8988T (cell line): ENCODE measurements around the gene DENND1A.

Experiments used
- DNase-seq: peaks from one replicate; pipeline ENCODE4 v3.0.0; 2011

DENND1A gene

DNA sequence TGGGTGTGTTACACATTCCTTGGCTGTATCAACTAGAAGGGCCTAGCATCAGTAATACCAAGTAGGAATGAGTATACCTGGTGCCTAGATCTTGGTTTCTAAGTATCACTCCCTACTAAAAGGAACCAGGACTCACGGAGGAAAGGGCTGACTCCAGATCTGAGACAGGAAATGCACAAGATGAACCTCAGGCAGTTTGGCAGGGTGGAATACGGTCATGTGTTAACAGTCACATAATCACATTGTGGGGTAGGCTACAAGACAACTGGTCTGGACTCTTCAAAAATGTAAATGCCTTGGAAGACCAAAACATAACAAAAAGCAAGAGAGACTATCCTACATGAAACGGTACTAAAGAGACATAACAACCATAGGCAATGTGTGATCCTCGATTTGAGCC lies 415.2 kb downstream of the DENND1A start:
- DNase-seq: no peak

DNA sequence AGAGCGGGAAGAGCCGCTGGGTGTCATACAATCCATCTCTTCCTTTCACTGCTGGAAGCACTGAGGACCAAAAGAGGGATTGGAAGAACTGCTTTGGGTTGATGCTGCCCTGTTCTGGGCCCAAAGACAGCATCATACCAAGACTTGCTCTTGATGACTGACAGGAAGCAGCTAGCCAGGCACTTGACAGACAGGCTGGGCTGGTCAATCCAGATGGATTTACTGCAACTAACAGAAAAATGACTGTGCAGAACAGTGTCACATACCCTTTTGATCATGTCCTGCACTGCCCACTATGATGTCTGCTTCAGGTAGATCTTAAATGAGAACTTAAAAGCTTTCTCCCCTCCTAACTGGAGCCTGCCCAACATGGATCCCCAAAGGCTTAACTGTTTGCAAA lies 416.4 kb downstream of the DENND1A start:
- no peak for DNase-seq

DNA sequence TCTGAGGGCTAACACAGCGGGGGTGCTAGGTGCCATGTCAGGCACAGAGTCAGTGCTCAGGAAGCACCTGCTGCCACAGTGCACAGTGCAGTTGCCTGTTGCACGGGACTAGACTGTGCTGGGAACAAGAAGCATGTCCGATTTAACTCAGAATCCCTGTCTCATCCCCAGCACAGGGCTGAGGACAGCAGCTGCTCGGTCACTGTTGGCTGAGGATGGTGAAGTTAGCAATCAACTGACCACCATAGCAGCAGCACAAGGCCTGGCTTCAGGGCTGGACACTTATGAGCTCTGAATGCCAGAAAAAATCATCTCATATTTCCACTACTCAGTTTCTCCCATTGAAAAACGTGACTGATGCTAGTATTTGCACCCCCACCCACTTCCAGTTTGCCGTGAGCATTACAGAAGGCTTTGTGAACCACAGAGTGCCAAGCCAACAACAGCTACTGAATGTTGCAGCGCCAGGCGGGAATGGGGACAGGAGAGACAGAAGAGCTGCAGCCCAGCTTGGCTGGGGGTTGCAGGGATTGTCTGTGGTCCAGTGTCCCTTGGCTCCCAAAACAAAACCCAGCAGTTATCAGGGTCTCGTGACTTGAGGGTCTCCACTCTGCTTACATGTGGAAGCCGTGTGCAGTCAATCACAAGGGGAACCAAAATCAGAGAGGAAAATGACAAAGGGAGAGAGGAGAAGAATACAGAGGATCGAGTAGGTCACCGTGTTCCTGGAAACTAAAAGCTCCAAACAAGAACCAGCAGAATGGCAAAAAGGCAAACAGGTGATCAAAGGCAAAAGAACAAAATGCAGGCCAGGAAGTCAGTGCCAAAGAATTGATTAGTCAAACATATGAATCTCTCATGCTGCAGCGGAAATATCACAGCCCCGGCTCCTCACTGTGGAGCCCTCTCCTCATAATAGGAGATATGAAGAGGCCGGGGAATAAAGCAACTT lies 418.3 kb downstream of the DENND1A start:
- DNase-seq: no peak

DNA sequence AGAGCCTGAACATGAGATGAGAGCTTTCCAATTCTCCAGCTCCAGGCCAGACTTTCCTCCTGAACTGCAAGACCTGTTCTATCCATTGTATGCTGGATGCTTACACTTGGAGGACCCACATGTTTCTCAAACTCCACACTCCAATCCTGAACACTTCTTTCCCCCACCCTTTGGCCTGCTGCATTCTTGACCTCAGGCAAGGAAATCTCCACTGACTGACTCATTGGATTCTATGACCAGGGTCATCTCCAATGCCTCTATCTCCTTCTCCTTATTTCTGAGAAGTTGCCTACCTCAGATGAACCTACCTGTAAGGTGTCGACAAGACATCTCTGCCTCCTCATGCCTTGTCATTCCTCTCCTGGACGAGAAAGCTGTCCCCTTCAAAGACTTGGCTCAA lies 420.3 kb downstream of the DENND1A start:
- DNase-seq: no peak

DNA sequence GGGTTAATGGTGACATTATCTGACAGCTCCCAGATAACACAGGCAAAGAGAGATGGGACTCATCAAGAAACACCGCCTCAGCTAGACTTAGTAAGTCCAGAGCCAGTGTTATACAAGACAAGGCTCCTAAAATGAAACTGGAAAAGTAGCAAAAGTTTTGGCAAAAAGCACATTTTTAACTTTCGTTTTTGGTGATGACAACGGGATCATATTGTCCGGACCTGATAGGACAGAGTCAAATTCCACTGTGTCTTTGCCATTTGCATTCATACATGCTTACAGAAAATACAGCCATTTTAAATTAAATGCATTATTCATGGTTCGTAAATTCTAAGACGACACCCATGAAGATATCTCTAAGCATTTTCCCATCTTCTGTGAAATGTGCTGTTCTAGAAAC lies 421.9 kb downstream of the DENND1A start:
- no peak for DNase-seq

DNA sequence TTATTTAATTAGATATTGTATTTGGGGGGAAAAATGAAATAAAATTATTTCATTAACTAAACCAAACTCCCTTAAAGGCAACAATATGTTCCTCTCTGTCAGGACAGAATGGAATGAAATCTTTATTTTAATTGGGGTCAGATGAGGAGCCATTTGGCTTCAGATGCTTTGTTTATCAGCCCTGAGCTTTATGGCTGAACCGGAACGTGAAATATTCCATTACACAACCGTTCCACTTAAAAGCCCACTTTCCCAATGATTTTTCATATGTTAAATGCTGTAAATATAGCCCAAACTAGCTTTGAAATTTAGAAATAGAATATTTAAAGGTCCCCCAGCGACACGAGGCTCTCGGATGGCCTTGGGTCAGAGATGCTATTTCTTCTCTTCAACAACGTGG lies 424.4 kb downstream of the DENND1A start:
- no peak for DNase-seq

DNA sequence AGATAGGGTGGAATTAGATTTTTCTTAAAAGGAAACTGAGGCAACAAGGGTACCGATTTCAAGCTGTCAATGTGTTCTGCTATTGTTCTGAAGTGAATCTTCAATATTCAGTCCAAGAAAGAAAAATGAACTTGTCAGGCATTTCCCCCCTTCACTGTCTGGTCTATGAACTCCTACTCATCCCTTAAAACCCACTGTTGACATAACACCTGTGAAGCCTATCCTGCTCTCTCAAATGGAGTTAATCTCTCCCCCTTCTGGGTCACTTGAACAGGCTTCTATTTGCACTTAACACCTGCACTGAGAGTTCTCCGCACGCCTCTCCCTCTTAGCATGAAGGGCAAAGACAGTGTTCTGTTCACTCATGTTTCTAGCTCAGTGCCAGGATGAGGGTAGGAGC lies 429.6 kb downstream of the DENND1A start:
- no peak for DNase-seq

DNA sequence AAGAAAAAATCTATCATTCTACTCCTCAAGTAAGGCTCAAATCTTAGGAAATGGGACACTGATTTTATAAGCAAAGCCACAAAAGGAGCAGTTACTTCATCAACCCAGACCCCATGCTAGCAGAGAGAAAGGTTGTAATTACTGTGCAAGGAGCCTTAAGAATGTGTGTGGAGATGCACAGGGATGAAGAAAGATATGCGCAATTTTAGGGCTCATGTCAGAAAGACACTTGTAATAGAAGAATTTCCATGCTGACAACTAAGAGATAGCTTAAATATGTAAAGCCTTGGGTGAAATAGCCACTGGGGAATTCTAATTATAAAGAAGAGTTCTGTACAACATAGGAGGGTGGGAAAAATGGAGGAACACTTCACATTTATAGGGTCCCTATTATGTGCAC lies 432.1 kb downstream of the DENND1A start:
- no peak for DNase-seq

DNA sequence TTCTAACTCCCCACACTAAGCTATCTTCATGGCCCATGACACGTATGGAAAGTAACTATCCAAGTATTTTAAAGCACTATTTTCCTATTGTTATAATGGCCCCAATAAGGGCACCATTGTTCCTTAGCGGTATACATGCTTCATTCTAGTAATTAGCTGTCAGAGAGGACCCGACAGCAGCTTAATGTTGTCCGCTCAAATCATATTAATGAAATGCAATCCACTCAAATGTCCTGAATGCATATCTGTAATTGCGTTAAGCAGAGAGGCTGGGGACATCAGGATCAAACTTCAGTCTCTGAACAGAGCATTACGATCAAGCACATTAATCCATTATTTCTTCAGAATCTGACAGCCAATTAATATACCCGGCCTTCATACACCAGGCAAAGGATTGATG lies 434.2 kb downstream of the DENND1A start:
- no peak for DNase-seq

DNA sequence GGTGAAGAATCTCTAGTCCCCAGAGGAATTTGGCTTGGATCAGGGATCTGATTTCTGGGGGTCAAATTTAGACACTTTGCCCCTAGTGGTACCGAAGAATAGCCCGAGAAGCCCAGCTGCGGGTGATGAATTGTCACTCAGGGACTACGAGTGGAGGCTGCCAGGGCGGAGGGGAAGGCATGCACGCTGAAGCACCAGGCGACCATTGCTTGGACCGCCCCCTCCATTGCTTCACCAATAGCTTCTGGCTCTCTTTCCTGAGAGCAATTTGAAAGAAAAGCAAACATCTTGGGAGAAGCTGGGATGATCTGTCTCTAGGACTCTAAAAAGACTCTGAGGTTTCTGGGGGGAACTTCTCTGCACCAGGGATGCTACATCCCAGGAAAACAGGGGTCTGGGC lies 436.3 kb downstream of the DENND1A start:
- DNase-seq: no peak

DNA sequence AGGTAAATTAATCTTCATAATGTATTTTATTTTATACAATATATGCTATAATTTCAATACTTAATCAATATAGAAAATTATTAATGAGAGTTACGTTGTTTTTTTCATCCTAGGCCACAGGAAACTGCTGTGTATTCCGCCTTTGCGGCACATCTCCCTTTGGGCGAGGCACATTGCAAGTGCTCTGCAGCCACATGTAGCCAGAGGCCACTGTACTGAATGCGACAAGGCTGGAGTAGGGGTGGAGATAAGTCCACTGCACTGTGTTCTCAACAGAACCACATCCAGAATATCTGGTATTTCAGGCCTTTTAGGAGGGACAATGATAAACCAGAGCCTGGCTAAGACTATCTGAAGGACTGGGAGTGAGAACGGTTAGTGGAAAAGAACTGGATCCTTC lies 439.2 kb downstream of the DENND1A start:
- no peak for DNase-seq

DNA sequence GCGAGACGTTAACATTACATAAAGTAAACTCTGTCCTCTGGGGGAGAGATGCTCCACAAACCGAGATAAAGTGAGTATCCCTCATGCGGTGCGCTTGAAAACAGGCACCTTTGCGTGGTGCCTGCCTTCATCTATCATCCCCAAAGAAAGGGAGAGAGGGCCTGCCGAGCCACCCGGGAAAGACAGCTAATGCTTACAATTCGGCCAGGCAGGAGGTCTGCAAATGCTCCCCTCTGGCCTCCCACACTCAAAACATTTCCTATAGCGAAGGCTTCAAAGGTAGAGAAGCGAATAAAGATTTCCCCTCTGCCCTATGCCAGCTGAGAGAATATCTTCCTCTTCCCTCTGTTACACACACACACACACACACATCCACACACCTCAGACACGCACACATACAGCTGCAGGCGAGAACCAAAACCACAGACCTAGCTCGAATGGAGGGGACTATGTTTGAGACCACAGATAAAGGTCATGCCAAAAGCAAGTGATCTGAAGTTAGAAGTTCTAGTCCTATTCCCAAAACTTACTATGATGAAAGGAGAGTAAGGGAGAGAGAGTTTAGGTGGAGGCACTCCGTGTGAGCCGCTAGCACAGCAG lies 441.1 kb downstream of the DENND1A start:
- DNase-seq: no peak

DNA sequence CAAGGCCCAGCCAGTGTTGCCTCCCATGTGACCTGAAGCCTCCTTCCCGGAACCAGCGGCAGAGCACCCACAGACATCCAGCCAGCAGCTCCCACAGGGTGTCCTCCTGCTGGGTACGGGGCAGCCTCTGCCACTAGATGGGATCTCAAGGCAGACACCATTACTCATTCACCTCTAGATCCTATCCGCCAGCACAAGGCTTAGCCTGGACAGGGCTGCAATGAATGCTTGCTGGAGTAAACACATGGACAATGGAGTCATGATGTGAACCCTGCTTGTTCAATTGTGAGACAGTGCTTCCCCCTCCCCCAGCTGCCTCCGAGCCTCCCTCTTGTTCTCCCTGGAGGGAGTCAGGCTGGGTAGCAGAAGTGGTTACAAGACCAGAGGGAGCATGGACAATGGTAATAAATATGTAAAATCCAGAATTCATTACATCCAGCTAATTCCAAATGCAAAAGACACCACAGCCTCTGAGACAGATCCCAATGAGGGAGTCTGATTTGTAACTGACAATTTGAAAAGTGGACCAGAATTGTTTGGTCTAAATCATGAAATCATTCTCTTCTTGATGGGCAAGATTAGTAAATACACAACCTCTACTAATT lies 441.9 kb downstream of the DENND1A start:
- DNase-seq: no peak

DNA sequence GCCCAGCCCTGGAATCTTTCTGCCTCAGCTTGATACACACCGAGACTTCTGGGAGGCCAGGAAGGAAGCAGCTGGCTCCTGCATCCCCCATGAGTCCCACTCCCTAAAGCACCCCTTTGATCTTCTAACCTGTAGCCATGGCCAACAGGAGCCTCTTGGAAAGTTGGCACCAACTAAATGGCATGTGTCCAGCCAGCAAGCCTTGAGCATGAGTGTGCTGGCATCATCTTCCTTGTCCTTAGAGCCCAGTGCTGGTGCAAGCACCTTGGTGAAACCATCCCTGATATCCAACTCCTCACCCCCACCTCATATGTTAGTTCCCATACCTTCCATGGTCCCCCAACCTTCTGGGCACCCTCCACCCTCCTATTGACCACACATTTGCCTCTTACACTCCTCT lies 443.5 kb downstream of the DENND1A start:
- DNase-seq: no peak

DNA sequence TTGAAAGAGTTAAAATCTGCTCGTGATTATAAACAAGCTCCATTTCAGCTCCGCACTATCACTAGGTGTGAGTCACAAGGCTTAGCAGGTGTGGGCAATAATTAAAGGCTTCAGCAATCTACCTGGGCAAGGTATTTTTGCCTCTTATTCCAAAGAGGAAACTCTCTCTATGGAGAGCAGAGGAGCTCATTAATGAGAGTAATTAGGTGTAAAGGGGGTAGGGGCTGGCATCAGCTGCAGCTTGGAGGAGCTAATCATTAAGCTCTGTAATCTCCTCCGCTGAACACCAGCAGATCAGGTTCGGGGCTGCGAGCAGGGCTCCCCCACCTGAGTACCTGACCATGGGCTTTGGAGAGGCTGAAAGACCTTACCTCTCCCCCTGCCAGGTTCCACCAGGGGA lies 444.7 kb downstream of the DENND1A start:
- no peak for DNase-seq

DNA sequence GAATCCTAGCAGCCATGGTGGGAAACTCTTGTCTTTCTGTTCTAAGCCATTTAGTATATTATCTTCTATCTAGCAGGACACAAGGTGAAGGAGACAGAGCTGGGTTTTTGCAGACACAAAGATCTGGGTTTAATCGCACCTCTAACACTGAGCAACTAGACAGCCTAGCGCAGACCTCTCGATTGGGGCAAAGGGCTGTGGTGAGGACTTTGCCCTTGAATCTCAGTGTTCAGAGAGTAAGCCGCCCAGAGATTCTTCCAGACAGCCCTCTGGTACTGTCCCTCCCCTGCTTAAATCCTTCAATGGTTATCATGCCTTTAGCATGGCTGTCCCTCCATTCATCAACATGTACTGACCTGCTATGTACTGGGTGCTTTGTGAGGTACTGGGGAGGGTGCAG lies 445.8 kb downstream of the DENND1A start:
- no peak for DNase-seq

DNA sequence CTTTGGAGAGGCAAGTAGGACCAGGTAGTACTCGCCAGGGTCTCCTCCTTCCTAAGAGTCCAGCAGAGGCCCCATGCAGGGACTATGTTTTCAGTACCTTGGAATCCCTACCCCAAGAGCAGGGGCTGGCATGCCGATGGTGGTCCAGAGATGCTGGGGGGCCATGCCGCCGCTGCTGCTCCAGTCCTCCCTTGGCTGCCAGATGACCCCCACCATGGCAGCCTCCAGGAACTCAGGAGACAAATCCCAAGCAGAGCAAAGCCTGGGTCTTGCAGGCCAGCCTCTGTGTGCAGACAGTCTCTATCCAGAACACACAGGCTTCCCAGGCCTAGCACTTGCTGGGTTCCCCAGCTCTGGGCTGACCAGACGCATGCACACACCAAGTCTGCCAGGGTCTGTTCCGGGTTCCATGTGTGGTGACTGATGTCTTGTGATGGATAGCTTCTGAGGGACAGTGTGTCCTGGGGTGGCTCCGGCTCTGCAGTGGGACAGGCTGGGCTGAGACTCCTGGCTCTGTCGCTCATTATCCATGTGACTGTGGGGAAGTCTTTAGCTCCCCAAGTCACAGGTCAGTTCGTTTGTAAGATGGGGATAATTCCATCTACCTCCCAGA lies 446.6 kb downstream of the DENND1A start:
- no peak for DNase-seq

DNA sequence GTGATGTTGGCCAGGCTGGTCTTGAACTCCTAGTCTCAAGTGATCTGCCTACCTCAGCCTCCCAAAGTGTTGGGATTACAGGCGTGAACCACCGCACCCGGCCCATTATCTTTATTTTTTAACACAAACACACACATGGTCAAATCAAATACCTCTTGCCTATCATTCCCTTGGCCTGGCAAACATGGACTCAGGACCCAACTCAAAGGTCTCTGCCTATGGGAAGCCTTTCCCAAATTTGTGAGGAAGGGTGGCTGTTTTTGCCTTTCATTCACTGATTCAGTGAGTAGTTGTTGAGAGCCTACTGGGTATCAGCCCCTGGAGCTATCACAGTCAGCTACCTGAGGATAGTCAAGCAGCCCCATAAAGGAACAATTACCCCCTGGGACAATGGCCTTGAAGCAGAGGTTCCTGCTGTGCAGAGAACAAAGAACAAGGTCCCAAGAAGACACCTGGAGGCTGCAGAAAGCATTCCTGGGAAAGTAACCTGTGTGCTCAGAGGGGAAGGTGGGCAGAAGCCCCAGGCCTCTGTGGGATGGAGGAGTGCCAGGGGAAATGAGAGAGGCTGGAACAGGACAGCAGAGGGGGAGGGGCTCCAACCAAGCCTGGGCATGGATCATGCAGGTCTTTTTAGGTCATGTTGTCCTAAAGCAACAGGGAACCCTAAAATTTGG lies 447.5 kb downstream of the DENND1A start:
- no peak for DNase-seq

DNA sequence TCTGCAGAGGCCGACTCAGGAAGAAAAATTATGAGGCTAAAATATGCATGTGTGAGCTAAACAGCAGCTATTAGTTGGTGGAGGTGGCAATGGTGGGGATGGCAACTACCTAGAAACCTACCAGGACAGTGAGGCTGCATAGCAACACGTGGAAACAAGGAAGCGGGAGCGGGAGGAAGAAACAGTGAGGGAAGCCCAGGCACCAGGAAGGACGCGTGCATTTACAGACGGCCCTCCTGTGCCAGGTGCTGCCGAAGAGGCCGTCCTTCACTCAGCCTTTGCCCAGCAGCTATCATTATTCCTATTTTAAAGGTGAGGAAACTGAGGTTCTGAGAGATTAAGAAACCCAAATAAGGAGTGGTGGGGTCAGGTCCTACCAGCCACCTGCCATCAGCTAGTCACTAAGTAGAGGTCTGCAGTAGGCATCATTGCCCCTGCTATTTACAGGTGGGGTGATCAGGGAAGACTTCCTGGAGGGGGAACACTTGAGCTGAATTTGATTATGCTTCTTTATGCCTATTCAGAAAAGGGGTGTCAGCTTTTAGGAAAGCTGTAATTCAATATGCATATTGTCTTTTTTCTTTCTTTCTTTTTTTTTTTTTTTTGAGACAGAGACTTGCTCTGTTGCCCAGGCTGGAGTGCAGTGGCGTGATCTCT lies 448.6 kb downstream of the DENND1A start:
- no peak for DNase-seq

DNA sequence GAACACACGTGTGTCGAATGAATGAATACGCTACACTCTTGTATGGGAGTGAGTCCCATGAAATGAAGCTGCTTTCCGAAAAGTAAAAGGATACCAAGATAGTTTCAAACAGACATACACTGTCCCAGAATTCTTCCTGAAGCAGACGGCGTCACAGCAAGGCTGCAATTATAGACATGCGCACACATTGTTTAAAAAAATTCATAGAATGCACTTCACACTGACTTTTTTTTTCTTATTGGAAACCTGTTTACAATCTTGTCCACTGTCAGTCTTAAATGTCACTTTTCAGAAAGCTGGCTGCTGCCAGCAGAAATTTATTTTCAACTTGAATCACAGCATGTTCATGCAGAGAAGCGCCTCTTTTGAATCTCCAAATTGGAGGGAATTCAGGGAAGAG lies 449.1 kb downstream of the DENND1A start:
- no peak for DNase-seq

DNA sequence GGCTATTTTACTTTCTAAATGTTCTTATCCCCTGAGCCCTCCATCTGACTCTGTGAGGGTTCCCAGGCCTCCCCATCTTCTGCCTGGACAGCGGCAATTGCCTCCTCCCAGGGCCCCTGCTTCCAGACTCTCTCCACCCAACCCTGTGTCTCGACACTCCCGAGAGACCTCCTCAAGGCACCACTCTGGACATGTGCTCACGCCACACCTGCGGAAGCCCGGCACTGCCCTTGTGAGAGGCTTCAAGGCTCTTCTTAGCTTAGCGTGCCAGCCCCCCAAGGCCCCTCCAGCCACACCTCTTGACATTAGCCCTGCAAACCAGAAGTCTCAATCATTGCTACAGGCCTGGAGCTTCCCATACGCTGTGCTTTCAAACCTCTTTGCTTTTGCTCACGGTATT lies 449.8 kb downstream of the DENND1A start:
- DNase-seq: no peak

DNA sequence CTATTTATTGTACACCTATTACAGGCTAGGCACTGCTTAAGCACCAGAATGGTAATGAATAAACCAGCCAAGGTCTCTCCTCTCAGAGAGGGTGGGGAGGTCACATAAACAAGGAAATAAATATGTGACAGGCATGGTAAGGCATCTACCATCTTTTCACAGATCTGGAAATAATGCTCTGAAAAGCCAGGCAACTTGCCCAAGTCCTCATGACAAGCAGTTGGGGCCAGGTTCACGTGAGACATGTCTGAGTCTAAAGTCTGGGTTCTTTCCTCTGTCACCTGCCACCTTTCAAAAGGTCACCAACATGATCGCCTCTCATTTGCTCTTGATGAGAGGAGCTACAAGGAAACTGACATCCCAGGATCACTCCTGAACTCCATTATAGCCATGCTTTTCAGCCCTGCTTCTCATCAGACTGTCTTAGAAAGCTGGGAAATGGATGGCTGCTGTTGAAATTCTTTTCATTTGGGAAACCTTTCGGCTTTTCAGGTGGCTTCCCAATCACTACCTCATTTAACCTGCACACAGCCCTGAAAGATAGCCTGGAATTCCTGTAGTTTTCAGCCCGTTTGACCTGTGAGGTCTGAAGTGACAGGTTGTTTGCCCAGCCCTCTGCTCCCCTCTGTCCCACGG lies 450.8 kb downstream of the DENND1A start:
- DNase-seq: no peak
